ENCODE data around the gene ADGRD2.

The ADGRD2 gene

GRCh38 chr9:124457887-124458431 lies 7.7 kb downstream of the ADGRD2 start:
- no peak for DNase-seq

GRCh38 chr9:124458441-124458840 lies 8.2 kb downstream of the ADGRD2 start:
- no peak for DNase-seq

- DNase-seq = no peak
Observed at GRCh38 chr9:124462739-124463138, 12.5 kb downstream of the ADGRD2 start.

- no peak for DNase-seq
Observed at GRCh38 chr9:124465736-124466135, 15.5 kb downstream of the ADGRD2 start.

- no peak for DNase-seq
Observed at GRCh38 chr9:124467410-124468060, 17.3 kb downstream of the ADGRD2 start.

- DNase-seq = no peak
Observed at GRCh38 chr9:124468061-124468740, 17.9 kb downstream of the ADGRD2 start.

- DNase-seq = peak; percentile 49
Observed at GRCh38 chr9:124469011-124469832, 19.0 kb downstream of the ADGRD2 start.

- no peak for DNase-seq
Observed at GRCh38 chr9:124470306-124470705, 20.1 kb downstream of the ADGRD2 start.

GRCh38 chr9:124470726-124471125 lies 20.5 kb downstream of the ADGRD2 start:
- DNase-seq = no peak

GRCh38 chr9:124471761-124472160 lies 21.5 kb downstream of the ADGRD2 start:
- DNase-seq = no peak

GRCh38 chr9:124472770-124473169 lies 22.5 kb downstream of the ADGRD2 start:
- DNase-seq = no peak

GRCh38 chr9:124473310-124473709 lies 23.1 kb downstream of the ADGRD2 start:
- no peak for DNase-seq

GRCh38 chr9:124474151-124474550 lies 23.9 kb downstream of the ADGRD2 start:
- no peak for DNase-seq

- DNase-seq = peak; percentile 54
Observed at GRCh38 chr9:124475158-124475867, 25.1 kb downstream of the ADGRD2 start.

- no peak for DNase-seq
Observed at GRCh38 chr9:124475868-124476690, 25.8 kb downstream of the ADGRD2 start.

- peak; percentile 51 for DNase-seq
Observed at GRCh38 chr9:124477211-124477647, 27.0 kb downstream of the ADGRD2 start.

GRCh38 chr9:124477648-124478285 lies 27.5 kb downstream of the ADGRD2 start:
- peak; percentile 36 for DNase-seq

GRCh38 chr9:124478354-124478753 lies 28.1 kb downstream of the ADGRD2 start:
- no peak for DNase-seq

- DNase-seq = no peak
Observed at GRCh38 chr9:124479371-124479770, 29.1 kb downstream of the ADGRD2 start.

- DNase-seq = no peak
Observed at GRCh38 chr9:124479947-124480620, 29.8 kb downstream of the ADGRD2 start.

GRCh38 chr9:124480621-124480981 lies 30.4 kb downstream of the ADGRD2 start:
- DNase-seq = peak; percentile 81
